SK-N-SH (cell line): ENCODE measurements around the gene ASPSCR1. TPM values are rescaled to one million over a fixed set of nuclear protein-coding genes. Genes with fewer than 3 reads are reported as not detected.
A peak's percentile ranks its signal among the peaks of the same experiment; 100 is the strongest.

Experiments
- CTCF ChIA-PET: fragments of 300-600, 350-600 bp; formaldehyde crosslinking; extraction: SDS; loops from one replicate; lab custom pipeline; 2021; lab: Yijun Ruan, JAX
- POLR2A ChIA-PET: fragments of 350-600 bp; sonication (Branson Sonifier 250); formaldehyde crosslinking; extraction: SDS; loops from one replicate; lab custom pipeline; 2020; ENCODE audit warnings: antibody characterized with exemption, inconsistent platforms; lab: Yijun Ruan, JAX
- DNase-seq: peaks from one replicate; pipeline ENCODE4 v3.0.0; 2012
- H2AFZ ChIP-seq: fragments of 200-600 bp; sonication (generic); 2 replicates; pipeline ENCODE4 v1.8.1; 2016; ENCODE audit warnings: antibody characterized with exemption, mild to moderate bottlenecking, low read depth
- H3F3A ChIP-seq: fragments of 200-600 bp; sonication (generic); replicated peaks from 2 replicates; pipeline ENCODE3; 2016; ENCODE audit warnings: antibody characterized with exemption, mild to moderate bottlenecking; ENCODE audit not compliant: insufficient read depth
- H3K27ac ChIP-seq, 2 experiments: fragments of 200-500 bp in 1 of 2; fragments of 200-600 bp in 1 of 2; sonication (Bioruptor generic) in 1 of 2; sonication (generic), shearing (Covaris generic) in 1 of 2; 2 replicates each; pipeline versions ENCODE4 v1.5.1 to v1.6.1; 2014 to 2016; ENCODE audit warnings: low read depth in 2 of 2, inconsistent platforms in 1 of 2, low read length in 1 of 2, mild to moderate bottlenecking in 1 of 2, mixed read lengths in 1 of 2
- H3K27me3 ChIP-seq: fragments of 200-600 bp; sonication (generic), shearing (Covaris generic); 2 replicates; pipeline ENCODE4 v1.6.1; 2016; ENCODE audit warnings: mixed run types; ENCODE audit not compliant: insufficient read depth
- H3K36me3 ChIP-seq, 2 experiments: fragments of 200-500 bp in 1 of 2; fragments of 200-600 bp in 1 of 2; sonication (Bioruptor generic) in 1 of 2; sonication (generic) in 1 of 2; replicated peaks in 1 of 2; 2 replicates each; pipeline versions ENCODE3 to v1.5.1; 2014 to 2016; ENCODE audit warnings: low read length in 1 of 2, mild to moderate bottlenecking in 1 of 2; ENCODE audit not compliant: insufficient read depth in 2 of 2, control insufficient read depth in 1 of 2
- H3K4me1 ChIP-seq, 2 experiments: fragments of 200-500 bp in 1 of 2; fragments of 200-600 bp in 1 of 2; sonication (Bioruptor generic) in 1 of 2; sonication (generic), shearing (Covaris generic) in 1 of 2; 2 replicates each; pipeline versions ENCODE4 v1.5.1 to v1.6.1; 2014 to 2016; ENCODE audit warnings: low read depth in 1 of 2, low read length in 1 of 2, mixed run types in 1 of 2; ENCODE audit not compliant: insufficient read depth in 2 of 2, control insufficient read depth in 1 of 2
- H3K4me2 ChIP-seq: fragments of 200-600 bp; sonication (generic), shearing (Covaris generic); 2 replicates; pipeline ENCODE4 v1.6.1; 2017; ENCODE audit warnings: mixed run types
- H3K4me3 ChIP-seq, 2 experiments: fragments of 200-500 bp in 1 of 2; fragments of 200-600 bp in 1 of 2; sonication (Bioruptor generic) in 1 of 2; sonication (generic), shearing (Covaris generic) in 1 of 2; 2 replicates each; pipeline versions ENCODE4 v1.5.1 to v1.8.1; 2014 to 2016; ENCODE audit warnings: low read depth in 2 of 2, inconsistent platforms in 1 of 2, low read length in 1 of 2, mild to moderate bottlenecking in 1 of 2, mixed read lengths in 1 of 2, moderate library complexity in 1 of 2
- H3K79me2 ChIP-seq: fragments of 200-600 bp; sonication (generic); 2 replicates; pipeline ENCODE4 v1.8.1; 2017; ENCODE audit warnings: mild to moderate bottlenecking; ENCODE audit not compliant: insufficient read depth
- H3K9ac ChIP-seq: fragments of 200-600 bp; sonication (generic); 2 replicates; pipeline ENCODE4 v1.6.1; 2017; ENCODE audit warnings: mixed run types
- H3K9me2 ChIP-seq: fragments of 200-600 bp; sonication (generic); 2 replicates; pipeline ENCODE4 v1.6.1; 2017; ENCODE audit warnings: mixed run types
- H3K9me3 ChIP-seq: fragments of 200-600 bp; sonication (generic); 2 replicates; pipeline ENCODE4 v1.6.1; 2017; ENCODE audit warnings: mixed run types, mild to moderate bottlenecking, moderate library complexity
- H4K20me1 ChIP-seq: fragments of 200-600 bp; sonication (generic); 2 replicates; pipeline ENCODE4 v1.6.1; 2017; ENCODE audit warnings: mild to moderate bottlenecking, mixed run types; ENCODE audit not compliant: insufficient read depth
- CHD2 ChIP-seq: fragments of 150-350 bp; IDR thresholded peaks from 2 replicates; pipeline ENCODE4 v1.6.1; 2018; ENCODE audit warnings: low read length; ENCODE audit not compliant: partially characterized antibody
- EP300 ChIP-seq, 2 experiments: IDR thresholded peaks; 2 replicates each; pipeline versions ENCODE4 v1.4.0 to v1.6.1; 2012; ENCODE audit warnings: borderline replicate concordance in 1 of 2, low read depth in 1 of 2, low read length in 1 of 2
- EZH2phosphoT487 ChIP-seq: fragments of 200-600 bp; sonication (generic); IDR thresholded peaks from 2 replicates; pipeline ENCODE4 v1.6.1; 2017; ENCODE audit warnings: low read depth, mixed run types, mild to moderate bottlenecking, antibody characterized with exemption, moderate library complexity, borderline replicate concordance
- FOSL2 ChIP-seq: IDR thresholded peaks from 2 replicates; pipeline ENCODE4 v1.4.0; 2012; ENCODE audit warnings: low read depth, mild to moderate bottlenecking, moderate library complexity, borderline replicate concordance
- FOXJ3 ChIP-seq: sonication (generic); formaldehyde crosslinking; IDR thresholded peaks from 2 replicates; pipeline ENCODE4 v1.5.1; 2020; ENCODE audit warnings: mild to moderate bottlenecking, missing genetic modification reagents
- NFIC ChIP-seq: IDR thresholded peaks from 2 replicates; pipeline ENCODE4 v1.4.0; 2012; ENCODE audit warnings: borderline replicate concordance
- POLR2AphosphoS5 ChIP-seq: IDR thresholded peaks from 2 replicates; pipeline ENCODE4 v1.6.1; 2012; ENCODE audit warnings: low read depth, low read length
- RAD21 ChIP-seq: IDR thresholded peaks from 2 replicates; pipeline ENCODE4 v1.6.1; 2012; ENCODE audit warnings: mild to moderate bottlenecking, low read length
- RFX5 ChIP-seq: IDR thresholded peaks from 2 replicates; pipeline ENCODE4 v1.6.1; 2012; ENCODE audit warnings: mild to moderate bottlenecking, improper control_type of control experiment, low read length
- RXRA ChIP-seq: IDR thresholded peaks from 2 replicates; pipeline ENCODE4 v1.4.0; 2012; ENCODE audit warnings: low read depth, mild to moderate bottlenecking, borderline replicate concordance
- SIN3A ChIP-seq: IDR thresholded peaks from 2 replicates; pipeline ENCODE4 v1.6.1; 2012; ENCODE audit warnings: low read depth, mild to moderate bottlenecking, low read length, moderate library complexity, borderline replicate concordance
- SMC3 ChIP-seq: IDR thresholded peaks from 2 replicates; pipeline ENCODE4 v1.6.1; 2012; ENCODE audit warnings: low read depth, low read length, improper control_type of control experiment
- TAF1 ChIP-seq: IDR thresholded peaks from 2 replicates; pipeline ENCODE4 v1.6.1; 2012; ENCODE audit warnings: low read depth, mild to moderate bottlenecking, low read length, moderate library complexity, borderline replicate concordance
- TCF12 ChIP-seq: IDR thresholded peaks from 2 replicates; pipeline ENCODE4 v1.4.0; 2012
- TEAD4 ChIP-seq: IDR thresholded peaks from 2 replicates; pipeline ENCODE4 v1.4.0; 2012; ENCODE audit warnings: mild to moderate bottlenecking, borderline replicate concordance; ENCODE audit not compliant: insufficient read depth
- WGBS: methylation state at CpG from one replicate; pipeline ENCODE4 v1.1.6; 2017; ENCODE audit warnings: low lambda C conversion rate; 5-methylcytosine and 5-hydroxymethylcytosine counted together
- polyA plus RNA-seq, 3 experiments: library from polyadenylated mRNA; depleted of rRNA; stranded (reverse); fragments of >200 nt; gene quantifications; 2 replicates each; pipeline ENCODE4 v1.2.3, GENCODE V29; 2012
- TF ChIP-seq, protein P1 (sequence below): IDR thresholded peaks from 2 replicates; pipeline ENCODE4 v1.4.0; 2012; ENCODE audit warnings: low read depth, borderline replicate concordance
- TF ChIP-seq, protein P2 (sequence below): IDR thresholded peaks from 2 replicates; pipeline ENCODE4 v1.6.1; 2012; ENCODE audit warnings: mild to moderate bottlenecking, low read depth, low read length, moderate library complexity
- TF ChIP-seq, protein P3 (sequence below): fragments of 150-350 bp; IDR thresholded peaks from 2 replicates; pipeline ENCODE4 v1.6.1; 2017; ENCODE audit warnings: antibody characterized with exemption, low read length, low read depth, borderline replicate concordance
- TF ChIP-seq, protein P4 (sequence below): fragments of 200-600 bp; sonication (generic); IDR thresholded peaks from 2 replicates; pipeline ENCODE4 v1.6.1; 2017; ENCODE audit warnings: antibody characterized with exemption, mild to moderate bottlenecking, moderate library complexity
- TF ChIP-seq, protein P5 (sequence below): IDR thresholded peaks from 2 replicates; pipeline ENCODE4 v1.4.0; 2012; ENCODE audit warnings: low read depth

The ASPSCR1 gene
- polyA plus RNA-seq, 1 of the 3 experiments (the other 2 are of a cell fraction), result 36.2 TPM

DNA sequence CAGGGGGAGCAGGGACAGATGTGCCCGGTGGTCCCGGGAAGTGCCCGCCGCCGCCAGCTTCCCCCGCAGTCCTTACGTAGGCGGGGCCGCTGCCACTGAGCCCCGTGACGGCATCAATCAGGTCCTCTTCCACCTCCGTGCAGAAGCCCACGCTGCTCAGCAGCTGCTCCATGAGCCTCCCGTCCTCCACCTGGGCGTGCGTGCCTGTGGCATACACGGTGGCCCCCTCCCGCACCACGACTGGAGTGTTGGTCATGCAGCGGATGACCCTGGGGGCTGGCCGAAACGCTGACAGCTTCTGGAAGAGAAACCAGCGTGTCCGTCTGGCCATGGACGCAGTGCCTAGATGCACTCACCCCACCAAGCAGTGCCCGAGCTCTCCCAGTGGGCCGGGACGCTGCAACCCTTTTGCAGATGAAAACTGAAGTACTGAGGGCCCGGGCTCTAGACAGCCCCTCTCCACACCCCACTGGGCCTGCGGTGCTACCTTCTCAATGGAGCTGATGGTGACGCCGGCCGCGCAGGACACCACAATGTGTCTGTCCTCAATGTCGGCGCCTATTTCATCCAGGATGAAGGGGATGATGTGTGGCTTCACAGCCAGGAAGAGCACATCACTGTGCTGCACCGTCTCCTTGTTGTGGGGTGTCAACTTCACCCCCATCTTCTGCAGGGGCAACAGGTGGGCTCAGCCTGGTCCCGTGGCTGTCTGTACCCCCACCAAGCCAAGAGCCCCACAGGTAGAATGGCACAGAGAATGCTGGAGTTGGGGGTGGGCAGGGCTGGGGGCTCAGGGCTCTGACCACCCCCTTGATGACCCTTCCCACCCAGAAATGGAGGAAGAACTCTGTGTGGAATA lies 42.4 kb upstream of the ASPSCR1 start:
- H3K4me1 ChIP-seq, result peaks cover 6 to 19% of the 10 kb centered on the region in 2 experiments; a peak in 2 of 4 replicates
- H3K9me2 ChIP-seq, result no peaks in the 10 kb centered on the region
- TF ChIP-seq, protein P1, sequence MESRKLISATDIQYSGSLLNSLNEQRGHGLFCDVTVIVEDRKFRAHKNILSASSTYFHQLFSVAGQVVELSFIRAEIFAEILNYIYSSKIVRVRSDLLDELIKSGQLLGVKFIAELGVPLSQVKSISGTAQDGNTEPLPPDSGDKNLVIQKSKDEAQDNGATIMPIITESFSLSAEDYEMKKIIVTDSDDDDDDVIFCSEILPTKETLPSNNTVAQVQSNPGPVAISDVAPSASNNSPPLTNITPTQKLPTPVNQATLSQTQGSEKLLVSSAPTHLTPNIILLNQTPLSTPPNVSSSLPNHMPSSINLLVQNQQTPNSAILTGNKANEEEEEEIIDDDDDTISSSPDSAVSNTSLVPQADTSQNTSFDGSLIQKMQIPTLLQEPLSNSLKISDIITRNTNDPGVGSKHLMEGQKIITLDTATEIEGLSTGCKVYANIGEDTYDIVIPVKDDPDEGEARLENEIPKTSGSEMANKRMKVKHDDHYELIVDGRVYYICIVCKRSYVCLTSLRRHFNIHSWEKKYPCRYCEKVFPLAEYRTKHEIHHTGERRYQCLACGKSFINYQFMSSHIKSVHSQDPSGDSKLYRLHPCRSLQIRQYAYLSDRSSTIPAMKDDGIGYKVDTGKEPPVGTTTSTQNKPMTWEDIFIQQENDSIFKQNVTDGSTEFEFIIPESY, result no peak
- no peak for TF ChIP-seq RXRA
- no peak for TF ChIP-seq FOSL2
- TF ChIP-seq POLR2AphosphoS5, result no peak
- TF ChIP-seq NFIC, result no peak
- no peak for TF ChIP-seq CHD2
- no peak for TF ChIP-seq EP300 (IDR thresholded peaks at IDR 0.05; ENCODE audit: borderline replicate concordance in 1 of 2, low read depth in 1 of 2, low read length in 1 of 2)
- TF ChIP-seq, protein P2, sequence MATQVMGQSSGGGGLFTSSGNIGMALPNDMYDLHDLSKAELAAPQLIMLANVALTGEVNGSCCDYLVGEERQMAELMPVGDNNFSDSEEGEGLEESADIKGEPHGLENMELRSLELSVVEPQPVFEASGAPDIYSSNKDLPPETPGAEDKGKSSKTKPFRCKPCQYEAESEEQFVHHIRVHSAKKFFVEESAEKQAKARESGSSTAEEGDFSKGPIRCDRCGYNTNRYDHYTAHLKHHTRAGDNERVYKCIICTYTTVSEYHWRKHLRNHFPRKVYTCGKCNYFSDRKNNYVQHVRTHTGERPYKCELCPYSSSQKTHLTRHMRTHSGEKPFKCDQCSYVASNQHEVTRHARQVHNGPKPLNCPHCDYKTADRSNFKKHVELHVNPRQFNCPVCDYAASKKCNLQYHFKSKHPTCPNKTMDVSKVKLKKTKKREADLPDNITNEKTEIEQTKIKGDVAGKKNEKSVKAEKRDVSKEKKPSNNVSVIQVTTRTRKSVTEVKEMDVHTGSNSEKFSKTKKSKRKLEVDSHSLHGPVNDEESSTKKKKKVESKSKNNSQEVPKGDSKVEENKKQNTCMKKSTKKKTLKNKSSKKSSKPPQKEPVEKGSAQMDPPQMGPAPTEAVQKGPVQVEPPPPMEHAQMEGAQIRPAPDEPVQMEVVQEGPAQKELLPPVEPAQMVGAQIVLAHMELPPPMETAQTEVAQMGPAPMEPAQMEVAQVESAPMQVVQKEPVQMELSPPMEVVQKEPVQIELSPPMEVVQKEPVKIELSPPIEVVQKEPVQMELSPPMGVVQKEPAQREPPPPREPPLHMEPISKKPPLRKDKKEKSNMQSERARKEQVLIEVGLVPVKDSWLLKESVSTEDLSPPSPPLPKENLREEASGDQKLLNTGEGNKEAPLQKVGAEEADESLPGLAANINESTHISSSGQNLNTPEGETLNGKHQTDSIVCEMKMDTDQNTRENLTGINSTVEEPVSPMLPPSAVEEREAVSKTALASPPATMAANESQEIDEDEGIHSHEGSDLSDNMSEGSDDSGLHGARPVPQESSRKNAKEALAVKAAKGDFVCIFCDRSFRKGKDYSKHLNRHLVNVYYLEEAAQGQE, result no peak
- no peak for TF ChIP-seq SIN3A
- TF ChIP-seq, protein P3, sequence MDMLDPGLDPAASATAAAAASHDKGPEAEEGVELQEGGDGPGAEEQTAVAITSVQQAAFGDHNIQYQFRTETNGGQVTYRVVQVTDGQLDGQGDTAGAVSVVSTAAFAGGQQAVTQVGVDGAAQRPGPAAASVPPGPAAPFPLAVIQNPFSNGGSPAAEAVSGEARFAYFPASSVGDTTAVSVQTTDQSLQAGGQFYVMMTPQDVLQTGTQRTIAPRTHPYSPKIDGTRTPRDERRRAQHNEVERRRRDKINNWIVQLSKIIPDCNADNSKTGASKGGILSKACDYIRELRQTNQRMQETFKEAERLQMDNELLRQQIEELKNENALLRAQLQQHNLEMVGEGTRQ, result no peak
- TF ChIP-seq TEAD4, result no peak
- TF ChIP-seq SMC3, result no peak
- TF ChIP-seq FOXJ3, result no peak
- TF ChIP-seq TCF12, result no peak
- TF ChIP-seq, protein P4, sequence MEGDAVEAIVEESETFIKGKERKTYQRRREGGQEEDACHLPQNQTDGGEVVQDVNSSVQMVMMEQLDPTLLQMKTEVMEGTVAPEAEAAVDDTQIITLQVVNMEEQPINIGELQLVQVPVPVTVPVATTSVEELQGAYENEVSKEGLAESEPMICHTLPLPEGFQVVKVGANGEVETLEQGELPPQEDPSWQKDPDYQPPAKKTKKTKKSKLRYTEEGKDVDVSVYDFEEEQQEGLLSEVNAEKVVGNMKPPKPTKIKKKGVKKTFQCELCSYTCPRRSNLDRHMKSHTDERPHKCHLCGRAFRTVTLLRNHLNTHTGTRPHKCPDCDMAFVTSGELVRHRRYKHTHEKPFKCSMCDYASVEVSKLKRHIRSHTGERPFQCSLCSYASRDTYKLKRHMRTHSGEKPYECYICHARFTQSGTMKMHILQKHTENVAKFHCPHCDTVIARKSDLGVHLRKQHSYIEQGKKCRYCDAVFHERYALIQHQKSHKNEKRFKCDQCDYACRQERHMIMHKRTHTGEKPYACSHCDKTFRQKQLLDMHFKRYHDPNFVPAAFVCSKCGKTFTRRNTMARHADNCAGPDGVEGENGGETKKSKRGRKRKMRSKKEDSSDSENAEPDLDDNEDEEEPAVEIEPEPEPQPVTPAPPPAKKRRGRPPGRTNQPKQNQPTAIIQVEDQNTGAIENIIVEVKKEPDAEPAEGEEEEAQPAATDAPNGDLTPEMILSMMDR, result no peak
- no peak for TF ChIP-seq EZH2phosphoT487
- no peak for TF ChIP-seq RFX5
- no peak for TF ChIP-seq TAF1
- TF ChIP-seq, protein P5, sequence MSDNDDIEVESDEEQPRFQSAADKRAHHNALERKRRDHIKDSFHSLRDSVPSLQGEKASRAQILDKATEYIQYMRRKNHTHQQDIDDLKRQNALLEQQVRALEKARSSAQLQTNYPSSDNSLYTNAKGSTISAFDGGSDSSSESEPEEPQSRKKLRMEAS, result no peak
- no peak for TF ChIP-seq RAD21
- TF ChIP-seq, all 33 proteins: peak for 0
- no peak overlapping the region for H3K9ac ChIP-seq
- peaks cover 0 to 20% of the 10 kb centered on the region in 2 experiments for H3K36me3 ChIP-seq
- no peak overlapping the region for H3K4me3 ChIP-seq
- POLR2A ChIA-PET, result interaction anchor here (0.5 to 4.0 kb wide), 2 partner anchors 7 to 73 kb away, joined by 3 to 34 read pairs; partner anchors contain the start of gene MAFG
- peaks cover 19% of the 10 kb centered on the region for H3K79me2 ChIP-seq
- DNase-seq, result no peak
- no peak overlapping the region for H3K27ac ChIP-seq
- 93% methylated on average over 31 of the region's 38 CpGs for WGBS
- peaks cover 16% of the 10 kb centered on the region for H3F3A ChIP-seq
- CTCF ChIA-PET, result interaction anchor here (0.8 to 4.2 kb wide), 5 partner anchors 25 to 101 kb away, joined by 3 to 47 read pairs (median 6); partner anchors contain the start of genes CENPX and LRRC45
- peak overlapping the region; percentile 100 for H3K4me2 ChIP-seq
- no peak overlapping the region for H2AFZ ChIP-seq
- H3K27me3 ChIP-seq, result no peaks in the 10 kb centered on the region
- H3K9me3 ChIP-seq, result no peaks in the 10 kb centered on the region
- H4K20me1 ChIP-seq, result peaks cover 7% of the 10 kb centered on the region; the same call in 1 of the 2 replicates
